Measurements from ENCODE around the gene WBP11.
"Not testable (repeated sequence)": the region's sequence is repeated elsewhere in the genome, so short reads cannot be mapped to it uniquely, and the experiment has no call there.

WBP11 gene

GRCh38 chr12:14772946-14773345 is 30.3 kb downstream of the WBP11 start:
- DNase-seq (ENCODE audit: low read depth, low spot score): no peak

DNA sequence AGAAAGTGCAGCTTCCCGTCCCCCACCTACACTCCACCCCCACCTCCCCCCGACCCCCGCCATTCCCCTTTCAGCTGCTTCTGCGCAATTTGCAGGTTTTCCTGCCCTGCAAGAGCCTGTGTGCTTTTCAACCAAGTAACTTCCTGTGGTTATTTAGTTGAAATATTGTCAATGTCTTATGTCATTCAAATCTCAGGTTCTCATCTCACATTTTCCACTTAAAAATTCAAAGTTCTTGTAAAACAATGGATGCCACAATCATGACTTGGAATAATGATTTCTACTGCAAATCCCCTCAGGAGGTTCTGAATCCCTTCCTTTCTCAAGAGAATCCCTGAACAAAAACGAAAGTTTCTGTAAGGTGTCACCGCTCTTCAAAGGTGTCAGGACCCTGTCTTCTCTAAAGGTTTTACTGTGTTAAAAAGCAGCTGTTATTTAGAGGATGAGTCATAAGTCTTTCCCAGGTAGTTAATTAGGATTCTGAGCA is 31.6 kb downstream of the WBP11 start:
- no peak for DNase-seq (ENCODE audit: low read depth, low spot score)

- peak; percentile 91 for DNase-seq (ENCODE audit: low read depth, low spot score)
Observed at GRCh38 chr12:14770496-14771461, 32.5 kb downstream of the WBP11 start.

DNA sequence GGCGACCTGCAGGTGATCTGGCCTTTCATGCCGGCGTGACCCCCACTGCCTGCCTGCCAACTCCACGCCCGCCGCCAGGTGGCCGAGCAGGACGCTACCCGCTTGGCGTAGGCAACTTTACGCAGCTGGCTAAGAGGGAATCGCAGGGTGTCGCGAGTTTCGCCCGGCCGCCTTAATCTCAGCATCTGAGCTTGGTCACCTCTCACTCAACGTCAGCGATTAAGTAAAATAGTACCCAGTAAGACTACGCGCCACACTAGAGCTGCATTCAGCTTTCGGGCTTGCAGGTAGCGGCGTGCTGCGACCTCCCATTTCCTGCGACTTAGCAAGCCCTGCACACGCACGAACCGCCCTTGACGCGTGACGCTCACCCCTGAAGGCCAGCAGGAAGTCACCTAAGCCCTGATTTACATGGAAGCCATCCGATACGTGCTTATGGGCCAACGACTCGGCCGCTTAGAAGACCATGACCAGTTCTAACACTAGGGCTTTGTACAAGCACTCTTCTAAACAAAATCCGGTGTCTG is 33.2 kb downstream of the WBP11 start:
- peak; percentile 75 for DNase-seq (ENCODE audit: low read depth, low spot score)

- no peak for DNase-seq (ENCODE audit: low read depth, low spot score)
Observed at GRCh38 chr12:14769466-14769968, 33.8 kb downstream of the WBP11 start.

DNA sequence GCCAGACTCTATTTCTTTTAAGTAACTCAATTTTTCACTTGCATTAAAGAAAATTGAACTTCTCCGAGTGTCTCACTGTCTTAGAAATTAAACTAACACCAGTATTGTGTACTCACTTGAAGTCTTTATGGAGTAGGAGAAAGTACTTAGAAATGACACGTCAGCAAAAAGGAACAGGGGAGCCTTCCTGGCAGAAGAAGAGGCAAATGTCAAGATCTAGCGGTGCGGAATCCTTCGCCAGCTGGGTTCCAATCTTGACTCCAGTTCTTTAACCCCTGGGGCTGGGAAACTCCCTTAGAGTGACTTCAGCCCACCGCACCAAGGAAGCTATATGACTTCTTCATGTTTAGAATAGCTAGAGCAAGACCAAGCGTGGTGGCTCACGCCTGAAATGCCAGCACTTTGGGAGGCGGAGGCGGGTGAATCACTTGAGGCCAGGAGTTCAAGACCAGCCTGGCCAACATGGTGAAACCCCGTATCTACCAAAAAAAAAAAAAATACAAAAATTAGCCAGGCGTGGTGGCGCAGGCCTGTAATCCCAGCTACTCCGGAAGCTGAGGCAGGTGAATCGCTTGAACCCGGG is 34.4 kb downstream of the WBP11 start:
- no peak for DNase-seq (ENCODE audit: low read depth, low spot score)

DNA sequence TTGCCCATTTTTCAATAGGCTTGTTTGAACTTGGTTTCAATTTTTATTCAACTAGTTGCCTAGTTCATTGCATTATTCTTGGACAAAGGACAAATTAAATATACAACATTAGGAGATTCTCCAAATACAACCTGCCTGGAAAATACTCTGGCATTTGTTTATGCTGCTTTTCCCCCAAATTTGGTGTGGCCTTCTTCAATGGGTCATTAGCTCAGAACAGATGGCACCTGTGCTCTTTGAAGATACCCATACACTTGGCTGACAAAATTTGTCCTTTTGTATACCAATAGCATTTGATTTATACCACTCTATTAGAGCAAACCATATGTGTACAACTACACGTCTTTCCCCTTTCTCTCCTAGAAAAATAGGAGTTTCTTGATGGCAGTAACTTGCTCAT is 35.7 kb downstream of the WBP11 start:
- no peak for DNase-seq (ENCODE audit: low read depth, low spot score)

GRCh38 chr12:14766649-14767215 is 36.5 kb downstream of the WBP11 start:
- DNase-seq (ENCODE audit: low read depth, low spot score): no peak

DNA sequence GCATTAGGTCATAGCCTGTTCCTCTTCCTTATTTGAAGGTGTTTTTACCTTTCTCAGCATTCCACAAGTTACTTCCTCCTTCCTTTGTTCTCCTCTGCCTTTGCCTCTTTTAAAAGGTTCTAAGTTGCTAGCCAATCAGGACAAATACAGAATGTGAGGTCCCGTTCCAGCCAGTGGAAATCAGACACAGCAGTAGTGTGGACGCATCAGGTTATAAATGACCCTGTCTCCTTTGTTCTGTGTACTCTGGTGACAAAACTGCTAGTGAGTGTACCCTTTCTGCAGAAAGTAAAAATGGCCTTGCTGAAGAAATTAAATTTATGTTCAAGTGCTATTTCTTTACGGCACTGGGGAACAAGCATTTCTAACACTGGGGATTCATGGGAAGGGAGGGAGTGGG is 37.3 kb downstream of the WBP11 start:
- not testable (repeated sequence) for DNase-seq (ENCODE audit: low read depth, low spot score)

GRCh38 chr12:14765398-14765797 is 37.9 kb downstream of the WBP11 start:
- no peak for DNase-seq (ENCODE audit: low read depth, low spot score)

DNA sequence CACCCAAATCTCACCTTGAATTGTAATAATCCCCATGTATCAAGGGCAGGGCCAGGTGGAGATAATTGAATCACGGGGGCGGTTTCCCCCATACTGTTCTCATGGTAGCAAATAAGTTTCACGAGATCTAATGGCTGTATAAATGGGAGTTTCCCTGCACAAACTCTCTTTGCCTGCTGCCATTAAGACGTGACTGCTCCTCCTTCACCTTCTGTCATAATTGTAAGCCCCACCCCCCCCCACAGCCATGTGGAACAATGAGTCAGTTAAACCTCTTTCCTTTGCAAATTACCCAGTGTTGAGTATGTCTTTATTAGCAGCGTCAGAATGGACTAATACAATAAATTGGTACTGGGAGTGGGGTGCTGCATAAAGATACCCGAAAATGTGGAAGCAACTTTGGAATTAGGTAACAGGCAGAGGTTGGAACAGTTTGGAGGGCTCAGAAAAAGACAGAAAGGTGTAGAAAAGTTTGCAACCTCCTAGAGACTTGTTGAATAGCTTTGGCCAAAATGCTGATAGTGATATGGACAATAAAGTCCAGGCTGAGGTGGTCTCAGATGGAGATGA is 43.5 kb downstream of the WBP11 start:
- DNase-seq (ENCODE audit: low read depth, low spot score): not testable (repeated sequence)

- DNase-seq (ENCODE audit: low read depth, low spot score): no peak
Observed at GRCh38 chr12:14756334-14757143, 46.7 kb downstream of the WBP11 start.

- no peak for DNase-seq (ENCODE audit: low read depth, low spot score)
Observed at GRCh38 chr12:14751986-14752385, 51.3 kb downstream of the WBP11 start.

GRCh38 chr12:14743061-14743460 is 60.2 kb downstream of the WBP11 start:
- DNase-seq (ENCODE audit: low read depth, low spot score): no peak

DNA sequence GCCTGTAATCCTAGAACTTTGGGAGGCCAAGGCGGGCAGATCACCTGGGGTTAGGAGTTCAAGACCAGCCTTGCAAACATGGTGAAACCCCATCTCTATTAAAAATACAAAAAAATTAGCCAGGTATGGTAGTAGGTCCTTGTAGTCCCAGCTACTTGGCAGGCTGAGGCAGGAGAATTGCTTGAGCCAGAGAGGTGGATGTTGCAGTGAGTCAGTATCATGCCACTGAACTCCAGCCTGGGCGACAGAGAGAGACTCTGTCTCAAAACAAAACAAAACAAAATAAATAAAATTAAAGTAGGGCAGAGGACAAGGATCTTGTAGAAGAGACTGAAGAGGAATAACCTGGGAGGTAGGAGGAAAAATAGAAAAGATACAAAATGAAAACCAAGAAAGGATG is 61.3 kb downstream of the WBP11 start:
- DNase-seq (ENCODE audit: low read depth, low spot score): no peak

DNA sequence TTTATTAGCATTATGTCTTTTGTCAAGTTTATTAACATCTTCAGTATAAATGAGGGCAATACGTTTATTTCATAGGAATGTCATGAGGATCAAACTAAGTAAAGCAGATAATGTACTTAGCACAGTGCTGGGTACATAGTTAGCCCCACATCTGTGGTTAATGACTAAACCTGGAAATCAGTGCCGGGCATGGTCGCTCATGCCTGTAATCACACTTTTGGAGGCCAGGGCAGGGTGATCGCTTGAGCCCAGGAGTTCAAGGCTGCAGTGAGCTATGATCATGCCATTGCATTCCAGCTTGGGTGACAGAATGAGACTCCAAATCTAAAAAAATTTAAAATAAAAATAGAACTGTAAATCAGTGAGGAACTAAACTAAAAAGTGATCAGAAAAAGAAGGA is 62.1 kb downstream of the WBP11 start:
- DNase-seq (ENCODE audit: low read depth, low spot score): no peak

GRCh38 chr12:14736441-14736840 is 66.8 kb downstream of the WBP11 start:
- DNase-seq (ENCODE audit: low read depth, low spot score): not testable (repeated sequence)
